Metanephros (tissue), 1 donor: ENCODE data around the gene CEP120. TPM values are rescaled to one million over a fixed set of nuclear protein-coding genes. Genes with fewer than 3 reads are reported as not detected.

ENCODE experiments used
- total RNA-seq: library from RNA; depleted of rRNA; stranded (reverse); fragments of >200 nt; gene quantifications from one replicate; pipeline ENCODE4 v1.2.3, GENCODE V29; 2014

Gene CEP120
- total RNA-seq = 19.2 TPM

DNA sequence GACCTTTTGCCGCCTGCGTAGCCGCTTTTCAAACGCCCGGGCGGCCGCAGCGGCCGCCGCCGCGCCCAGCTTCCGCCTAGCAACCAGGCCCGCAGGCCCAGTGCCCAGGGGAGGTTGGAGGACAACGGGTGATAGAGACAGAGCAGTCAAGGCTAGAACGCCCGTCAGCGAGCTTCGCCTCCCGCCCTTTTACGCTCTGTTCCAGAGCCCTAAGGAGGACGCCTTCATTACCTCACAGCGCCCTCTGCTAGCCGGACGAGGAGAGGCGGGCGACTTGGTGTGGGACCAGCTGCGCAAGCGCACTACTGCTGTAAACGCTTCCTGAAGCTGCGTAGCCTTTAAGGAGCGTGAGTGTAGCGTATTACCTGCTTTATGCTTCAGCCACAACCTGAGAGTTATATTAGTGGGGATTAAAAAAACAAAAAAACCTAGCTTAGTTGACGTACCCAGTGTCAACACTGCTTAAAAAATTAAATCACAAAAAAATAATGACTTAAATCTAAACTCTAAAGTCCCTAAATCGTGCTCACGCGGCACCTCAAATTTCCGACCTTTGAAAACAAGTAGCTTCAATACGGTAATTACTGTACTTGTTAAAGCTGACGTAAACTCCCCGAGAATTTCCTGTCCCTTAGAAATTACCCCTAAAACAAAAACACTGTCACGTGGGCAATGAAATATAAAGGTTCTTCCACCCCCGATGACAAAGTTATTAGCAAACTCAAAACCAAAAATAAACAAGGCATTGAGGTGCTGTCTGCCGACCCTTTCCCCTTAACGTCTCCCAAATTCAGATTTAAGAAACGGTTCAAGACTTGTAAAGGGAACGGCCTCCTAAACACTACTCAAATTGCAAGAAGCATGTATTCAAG is at the start of gene CEP120:
TSS of gene CEP120 (minus strand) at position 126 of the 872 bp plus-strand sequence. CDS start 405 bp downstream, outside the sequence.

Other genes with a start within 250 kb of the CEP120 start
- 65.9 TPM for gene CSNK1G3, start 88.8 kb upstream of the CEP120 start, total RNA-seq